Bronchial smooth muscle cell (primary cell): ENCODE data around the gene NRDE2. TPM values are rescaled to one million over a fixed set of nuclear protein-coding genes. Genes with fewer than 3 reads are reported as not detected.

Experiments used
- total RNA-seq: library from RNA; depleted of rRNA; stranded (reverse); fragments of >200 nt; gene quantifications from 2 replicates; pipeline ENCODE4 v1.2.1, GENCODE V29; 2014

Gene NRDE2, protein sequence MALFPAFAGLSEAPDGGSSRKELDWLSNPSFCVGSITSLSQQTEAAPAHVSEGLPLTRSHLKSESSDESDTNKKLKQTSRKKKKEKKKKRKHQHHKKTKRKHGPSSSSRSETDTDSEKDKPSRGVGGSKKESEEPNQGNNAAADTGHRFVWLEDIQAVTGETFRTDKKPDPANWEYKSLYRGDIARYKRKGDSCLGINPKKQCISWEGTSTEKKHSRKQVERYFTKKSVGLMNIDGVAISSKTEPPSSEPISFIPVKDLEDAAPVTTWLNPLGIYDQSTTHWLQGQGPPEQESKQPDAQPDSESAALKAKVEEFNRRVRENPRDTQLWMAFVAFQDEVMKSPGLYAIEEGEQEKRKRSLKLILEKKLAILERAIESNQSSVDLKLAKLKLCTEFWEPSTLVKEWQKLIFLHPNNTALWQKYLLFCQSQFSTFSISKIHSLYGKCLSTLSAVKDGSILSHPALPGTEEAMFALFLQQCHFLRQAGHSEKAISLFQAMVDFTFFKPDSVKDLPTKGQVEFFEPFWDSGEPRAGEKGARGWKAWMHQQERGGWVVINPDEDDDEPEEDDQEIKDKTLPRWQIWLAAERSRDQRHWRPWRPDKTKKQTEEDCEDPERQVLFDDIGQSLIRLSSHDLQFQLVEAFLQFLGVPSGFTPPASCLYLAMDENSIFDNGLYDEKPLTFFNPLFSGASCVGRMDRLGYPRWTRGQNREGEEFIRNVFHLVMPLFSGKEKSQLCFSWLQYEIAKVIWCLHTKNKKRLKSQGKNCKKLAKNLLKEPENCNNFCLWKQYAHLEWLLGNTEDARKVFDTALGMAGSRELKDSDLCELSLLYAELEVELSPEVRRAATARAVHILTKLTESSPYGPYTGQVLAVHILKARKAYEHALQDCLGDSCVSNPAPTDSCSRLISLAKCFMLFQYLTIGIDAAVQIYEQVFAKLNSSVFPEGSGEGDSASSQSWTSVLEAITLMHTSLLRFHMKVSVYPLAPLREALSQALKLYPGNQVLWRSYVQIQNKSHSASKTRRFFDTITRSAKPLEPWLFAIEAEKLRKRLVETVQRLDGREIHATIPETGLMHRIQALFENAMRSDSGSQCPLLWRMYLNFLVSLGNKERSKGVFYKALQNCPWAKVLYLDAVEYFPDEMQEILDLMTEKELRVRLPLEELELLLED
- 9.1 and 10.6 TPM in 2 replicates for total RNA-seq

GRCh38 chr14:90331497-90332270 lies at the start of gene NRDE2:
Gene NRDE2 (minus strand): TSS chr14:90331941. CDS start chr14:90331904, 37 bp downstream.

GRCh38 chr14:90256354-90257131 lies 75.2 kb downstream of the NRDE2 start, which contains the start of gene PSMC1:
Gene PSMC1 (plus strand): TSS chr14:90256553. CDS start chr14:90256598, 45 bp downstream.

Other genes starting within 250 kb of the NRDE2 start
- 120 and 139 TPM in 2 replicates for gene PSMC1, start 75.4 kb downstream of the NRDE2 start, total RNA-seq
- 340 and 775 TPM in 2 replicates for gene CALM1, start 65.1 kb upstream of the NRDE2 start, total RNA-seq